Measurements from ENCODE around the gene FNDC3A.

DNA sequence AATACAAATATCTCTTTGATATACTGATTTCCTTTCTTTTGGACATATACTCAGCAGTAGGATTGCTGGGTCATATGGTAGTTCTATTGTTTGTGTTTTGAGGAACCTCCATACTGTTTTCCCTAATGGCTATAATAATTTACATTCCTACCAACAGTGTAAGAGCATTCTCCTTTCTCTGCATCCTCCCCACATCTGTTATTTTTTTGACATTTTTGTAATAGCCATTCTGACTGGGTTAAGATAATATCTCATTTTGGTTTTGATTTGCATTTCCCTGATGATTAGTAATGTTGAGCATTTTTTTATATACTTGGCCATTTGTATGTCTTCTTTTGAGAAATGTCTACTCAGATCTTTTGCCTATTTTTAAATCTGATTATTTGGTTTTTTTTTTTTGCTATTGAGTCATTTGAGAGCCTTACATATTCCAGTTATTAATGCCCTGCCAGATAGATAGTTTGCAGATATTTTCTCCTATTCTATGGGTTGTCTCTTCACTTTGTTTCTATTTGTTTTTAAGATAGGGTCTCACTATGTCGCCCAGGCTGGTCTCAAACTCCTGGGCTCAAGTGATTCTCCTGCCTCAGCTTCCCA lies 95.7 kb downstream of the FNDC3A start:
- no peak for TF ChIP-seq POLR2AphosphoS5 (IDR thresholded peaks at IDR 0.05)
- no peak for TF ChIP-seq POLR2A (IDR thresholded peaks at IDR 0.05)
- TF ChIP-seq, protein P1, sequence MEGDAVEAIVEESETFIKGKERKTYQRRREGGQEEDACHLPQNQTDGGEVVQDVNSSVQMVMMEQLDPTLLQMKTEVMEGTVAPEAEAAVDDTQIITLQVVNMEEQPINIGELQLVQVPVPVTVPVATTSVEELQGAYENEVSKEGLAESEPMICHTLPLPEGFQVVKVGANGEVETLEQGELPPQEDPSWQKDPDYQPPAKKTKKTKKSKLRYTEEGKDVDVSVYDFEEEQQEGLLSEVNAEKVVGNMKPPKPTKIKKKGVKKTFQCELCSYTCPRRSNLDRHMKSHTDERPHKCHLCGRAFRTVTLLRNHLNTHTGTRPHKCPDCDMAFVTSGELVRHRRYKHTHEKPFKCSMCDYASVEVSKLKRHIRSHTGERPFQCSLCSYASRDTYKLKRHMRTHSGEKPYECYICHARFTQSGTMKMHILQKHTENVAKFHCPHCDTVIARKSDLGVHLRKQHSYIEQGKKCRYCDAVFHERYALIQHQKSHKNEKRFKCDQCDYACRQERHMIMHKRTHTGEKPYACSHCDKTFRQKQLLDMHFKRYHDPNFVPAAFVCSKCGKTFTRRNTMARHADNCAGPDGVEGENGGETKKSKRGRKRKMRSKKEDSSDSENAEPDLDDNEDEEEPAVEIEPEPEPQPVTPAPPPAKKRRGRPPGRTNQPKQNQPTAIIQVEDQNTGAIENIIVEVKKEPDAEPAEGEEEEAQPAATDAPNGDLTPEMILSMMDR (IDR thresholded peaks at IDR 0.05), result no peak

Data from prostate gland (tissue), 2 donors.